Right lobe of liver (tissue), 4 donors: ENCODE measurements around the gene PLEKHG3.

Source experiments
- CTCF ChIP-seq, 4 donors: fragments of 200-600 bp in 3 of 4; fragments of 450-650 bp in 1 of 4; IDR thresholded peaks; one replicate each; pipeline versions ENCODE4 v1.5.1 to v1.8.0; 2016 to 2022; ENCODE audit warnings: antibody characterized with exemption in 4 of 4, mild to moderate bottlenecking in 2 of 4
- POLR2A ChIP-seq: fragments of 450-650 bp; IDR thresholded peaks from one replicate; pipeline ENCODE4 v1.6.1; 2017; ENCODE audit warnings: antibody characterized with exemption, mild to moderate bottlenecking
- donor health status: DM: no; HTN: no; CAD: no.
- donor health status: DM: no; HTN: no; CAD: no.
- donor health status: DM: no; HTN: yes; CAD: no.

GRCh38 chr14:64746298-64747250 is 42.4 kb downstream of the PLEKHG3 start:
- TF ChIP-seq CTCF (IDR thresholded peaks at IDR 0.05) (no peak), POLR2A (no peak)
